Ishikawa (cell line): ENCODE measurements around the gene RNLS.

Experiments used
- CEBPB ChIP-seq: IDR thresholded peaks from 2 replicates; pipeline ENCODE4 v1.6.1; 2012
- CREB1 ChIP-seq: IDR thresholded peaks from 2 replicates; pipeline ENCODE4 v1.6.1; 2012; ENCODE audit warnings: low read depth
- EGR1 ChIP-seq: IDR thresholded peaks from 2 replicates; pipeline ENCODE4 v1.6.1; 2012
- EP300 ChIP-seq: IDR thresholded peaks from 2 replicates; pipeline ENCODE4 v1.6.1; 2012; ENCODE audit warnings: borderline replicate concordance
- FOXM1 ChIP-seq: IDR thresholded peaks from 2 replicates; pipeline ENCODE4 v1.6.1; 2012; ENCODE audit warnings: low read depth, borderline replicate concordance
- MAX ChIP-seq: IDR thresholded peaks from 2 replicates; pipeline ENCODE4 v1.6.1; 2012
- NFIC ChIP-seq: IDR thresholded peaks from 2 replicates; pipeline ENCODE4 v1.6.1; 2012
- RAD21 ChIP-seq: IDR thresholded peaks from 2 replicates; pipeline ENCODE4 v1.6.1; 2012; ENCODE audit warnings: low read depth
- REST ChIP-seq: IDR thresholded peaks from 2 replicates; pipeline ENCODE4 v1.6.1; 2012; ENCODE audit warnings: low read depth, mild to moderate bottlenecking
- TAF1 ChIP-seq: IDR thresholded peaks from 2 replicates; pipeline ENCODE4 v1.6.1; 2012; ENCODE audit warnings: low read depth, mild to moderate bottlenecking
- TCF12 ChIP-seq: IDR thresholded peaks from 2 replicates; pipeline ENCODE4 v1.6.1; 2012; ENCODE audit warnings: low read depth
- TEAD4 ChIP-seq: IDR thresholded peaks from 2 replicates; pipeline ENCODE4 v1.6.1; 2012
- USF1 ChIP-seq: IDR thresholded peaks from 2 replicates; pipeline ENCODE4 v1.6.1; 2012
- YY1 ChIP-seq: IDR thresholded peaks from 2 replicates; pipeline ENCODE4 v1.6.1; 2012; ENCODE audit warnings: low read depth
- ZBTB7A ChIP-seq: IDR thresholded peaks from 2 replicates; pipeline ENCODE4 v1.6.1; 2012; ENCODE audit warnings: low read depth

Gene RNLS

GRCh38 chr10:88455831-88456230 lies 127.3 kb downstream of the RNLS start:
- TF ChIP-seq FOXM1 (no peak), CREB1 (no peak), RAD21 (no peak), CEBPB (no peak), ZBTB7A (no peak), TEAD4 (no peak), EGR1 (no peak), USF1 (no peak), EP300 (no peak), NFIC (no peak), MAX (no peak), TAF1 (no peak), TCF12 (no peak), YY1 (no peak), REST (no peak)

- TF ChIP-seq USF1 (no peak), CEBPB (no peak), TAF1 (no peak), FOXM1 (no peak), YY1 (no peak), NFIC (no peak), REST (no peak), ZBTB7A (no peak), CREB1 (no peak), EP300 (no peak), MAX (no peak), RAD21 (no peak), EGR1 (no peak), TEAD4 (no peak), TCF12 (no peak)
Measured at GRCh38 chr10:88450201-88450600, 132.9 kb downstream of the RNLS start.

GRCh38 chr10:88442716-88443115 lies 140.4 kb downstream of the RNLS start:
- TF ChIP-seq MAX (no peak), FOXM1 (no peak), YY1 (no peak), EGR1 (no peak), TAF1 (no peak), NFIC (no peak), REST (no peak), CREB1 (no peak), ZBTB7A (no peak), TEAD4 (no peak), USF1 (no peak), TCF12 (no peak), RAD21 (no peak), EP300 (no peak), CEBPB (no peak)

GRCh38 chr10:88440541-88440940 lies 142.6 kb downstream of the RNLS start:
- TF ChIP-seq CEBPB, result no peak
- no peak for TF ChIP-seq TEAD4
- TF ChIP-seq CREB1, result no peak
- no peak for TF ChIP-seq EP300
- no peak for TF ChIP-seq YY1
- TF ChIP-seq FOXM1, result no peak
- no peak for TF ChIP-seq TCF12
- TF ChIP-seq NFIC, result no peak
- no peak for TF ChIP-seq EGR1
- TF ChIP-seq ZBTB7A, result no peak
- TF ChIP-seq USF1, result no peak
- no peak for TF ChIP-seq MAX
- TF ChIP-seq TAF1, result no peak
- no peak for TF ChIP-seq REST
- no peak for TF ChIP-seq RAD21
